GM18519 (cell line): ENCODE results near the gene RND3.
A peak's percentile ranks its signal among the peaks of the same experiment; 100 is the strongest.

Experiments used
- ATAC-seq: cut with Tn5 transposase; IDR thresholded peaks from one replicate; pipeline ENCODE4 v1.9.1; 2021; ENCODE audit warnings: mild to moderate bottlenecking, moderate library complexity; ENCODE audit not compliant: unreplicated experiment, low FRiP score

The RND3 gene, protein sequence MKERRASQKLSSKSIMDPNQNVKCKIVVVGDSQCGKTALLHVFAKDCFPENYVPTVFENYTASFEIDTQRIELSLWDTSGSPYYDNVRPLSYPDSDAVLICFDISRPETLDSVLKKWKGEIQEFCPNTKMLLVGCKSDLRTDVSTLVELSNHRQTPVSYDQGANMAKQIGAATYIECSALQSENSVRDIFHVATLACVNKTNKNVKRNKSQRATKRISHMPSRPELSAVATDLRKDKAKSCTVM

DNA sequence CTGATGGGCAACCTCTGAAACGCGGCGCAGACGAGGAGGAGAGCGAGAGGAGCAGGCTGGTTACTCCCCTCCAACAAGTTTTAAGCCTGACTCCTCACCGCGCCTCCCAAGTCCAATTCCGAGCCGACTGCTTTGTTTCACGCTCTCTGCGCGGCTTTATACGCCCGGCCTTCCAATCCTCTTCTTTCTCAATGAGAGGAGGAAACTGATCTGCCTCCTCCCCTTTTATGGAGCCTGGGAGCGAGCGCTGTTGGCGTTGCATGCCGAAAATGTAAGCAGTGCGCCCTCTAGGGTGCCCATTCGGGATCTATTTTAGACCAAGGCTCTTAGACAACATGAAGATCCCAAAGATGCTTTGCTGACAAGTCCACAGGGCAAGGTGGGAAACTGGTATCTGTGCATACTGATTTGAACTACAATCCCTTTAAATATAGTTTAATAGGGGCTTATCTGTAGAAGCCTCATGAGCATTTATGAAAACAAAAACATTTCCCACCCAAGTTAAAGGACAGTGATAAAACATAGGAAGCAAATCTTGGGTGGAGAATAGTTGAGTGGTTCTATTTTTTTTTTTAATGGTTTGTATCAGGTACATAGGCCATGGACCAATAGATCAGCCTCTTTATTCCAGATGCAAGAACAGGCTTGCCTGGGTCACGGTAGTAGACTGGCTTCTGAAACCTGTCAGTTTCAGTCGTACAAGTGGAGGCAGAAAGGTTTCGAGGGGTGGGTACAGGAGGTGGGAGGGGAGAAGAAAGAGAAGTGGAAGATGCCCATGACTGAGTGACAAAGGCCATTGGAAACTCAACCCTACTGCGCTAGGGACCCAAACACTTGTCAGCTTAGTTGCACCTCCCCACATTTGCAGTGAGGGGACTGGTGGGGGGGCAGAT lies at the start of gene RND3:
Gene RND3, minus strand, starts transcription at position 131 of the 893 bp plus-strand sequence. CDS start 250 bp downstream, outside the sequence.
- ATAC-seq: peak; percentile 53

- ATAC-seq: no peak
These were observed 47.7 kb upstream of the RND3 start for GRCh38 chr2:150535176-150535575.

GRCh38 chr2:150532879-150533278 lies 45.4 kb upstream of the RND3 start:
- no peak for ATAC-seq

DNA sequence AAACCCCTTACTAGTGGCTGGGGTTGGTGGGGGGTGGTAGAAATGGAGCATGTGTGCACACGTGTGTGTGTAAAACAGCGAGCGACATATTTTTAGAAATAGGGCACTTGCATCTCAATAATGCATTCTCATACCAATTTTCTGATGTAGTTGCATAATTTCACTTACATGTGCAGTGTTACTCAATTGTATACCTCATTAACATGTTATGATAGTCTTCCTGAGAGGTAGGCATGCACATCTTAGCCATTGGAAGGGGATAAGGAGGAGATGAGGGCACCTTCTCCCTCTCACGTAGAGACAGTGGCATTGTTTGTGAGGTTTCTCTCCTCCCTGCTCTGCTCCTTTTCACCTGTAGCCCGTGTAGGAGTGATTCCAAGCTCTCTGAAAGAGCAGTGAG lies 44.6 kb upstream of the RND3 start:
- no peak for ATAC-seq

DNA sequence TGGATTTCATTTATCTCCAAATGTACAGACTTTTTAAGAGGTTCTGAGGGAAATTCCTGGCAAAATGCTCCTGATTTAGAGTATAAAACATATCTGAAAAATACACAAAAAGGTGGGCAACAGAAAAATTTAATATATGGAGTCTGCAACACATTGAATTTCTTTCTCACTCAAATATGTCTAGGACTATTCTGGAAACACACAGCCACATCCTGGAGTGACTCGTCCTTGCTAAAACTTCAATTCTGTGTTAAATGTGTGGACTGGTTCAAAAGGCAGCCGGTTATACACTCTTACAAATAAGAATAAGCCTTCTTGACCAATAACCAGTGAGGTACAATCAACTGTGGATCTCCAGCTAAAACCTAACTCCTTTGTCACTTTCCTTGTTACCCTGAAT lies 44.1 kb upstream of the RND3 start:
- no peak for ATAC-seq

DNA sequence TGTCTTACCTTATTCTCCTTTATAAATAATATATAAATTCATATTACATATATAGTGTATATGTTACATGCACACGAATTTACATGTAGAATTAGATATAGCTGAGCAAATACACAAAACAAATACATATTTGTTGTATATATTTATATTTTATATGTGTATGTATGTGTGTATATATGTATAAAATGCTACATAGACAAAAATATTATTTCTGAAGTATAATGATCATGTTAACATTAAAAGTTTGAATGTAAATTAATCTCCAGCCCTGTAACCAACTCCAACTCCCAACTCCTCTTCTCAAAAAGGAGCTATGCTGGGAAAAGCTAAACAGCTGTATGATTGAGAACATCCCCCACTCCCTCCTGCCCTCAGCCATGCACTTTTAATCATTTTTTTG lies 42.7 kb upstream of the RND3 start:
- no peak for ATAC-seq

DNA sequence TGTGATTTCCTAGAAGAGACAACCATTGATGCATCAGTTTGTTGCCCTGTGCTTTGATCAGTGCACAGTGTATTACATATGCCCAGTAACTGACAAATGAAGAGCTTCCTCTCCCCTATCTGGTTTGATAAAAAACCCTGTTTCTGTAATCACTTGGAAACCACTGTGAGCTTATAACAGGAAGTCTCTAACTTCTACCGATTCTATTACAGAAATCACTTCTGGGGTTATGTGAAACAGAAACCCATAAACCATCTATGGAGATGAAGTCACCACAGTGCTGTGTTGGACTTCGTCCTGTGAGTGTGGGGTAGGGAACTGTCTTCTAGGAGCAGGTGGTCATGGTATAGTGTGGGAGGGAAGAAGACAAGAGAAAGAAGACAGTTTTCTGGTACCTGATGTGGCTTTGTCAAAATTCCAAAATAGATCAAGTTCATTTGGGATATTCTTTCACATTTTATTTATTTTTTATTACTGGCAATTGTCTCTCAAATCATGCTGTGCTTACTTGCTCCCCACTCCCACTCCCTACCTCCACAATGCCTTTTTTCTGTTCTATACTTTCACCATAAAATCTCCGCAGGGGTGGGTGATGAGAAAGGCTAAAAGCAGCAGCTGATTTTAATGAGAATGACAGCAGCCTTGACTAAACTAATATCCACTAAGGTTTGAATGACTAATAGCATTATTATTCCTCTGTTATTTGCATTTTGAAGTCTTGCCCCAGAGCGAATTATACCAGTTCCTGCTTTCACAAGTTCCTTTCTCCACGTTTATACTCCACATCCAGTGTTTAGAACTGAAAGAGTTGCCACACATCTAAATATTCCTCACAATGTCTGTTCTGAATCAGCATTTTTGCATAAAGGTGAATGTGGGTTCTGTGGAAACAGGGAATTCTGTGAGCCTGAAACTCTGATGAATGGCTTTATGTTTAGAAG lies 41.7 kb upstream of the RND3 start:
- peak; percentile 89 for ATAC-seq

GRCh38 chr2:150526827-150527226 lies 39.4 kb upstream of the RND3 start:
- ATAC-seq: no peak

GRCh38 chr2:150526006-150526405 lies 38.5 kb upstream of the RND3 start:
- ATAC-seq: no peak

DNA sequence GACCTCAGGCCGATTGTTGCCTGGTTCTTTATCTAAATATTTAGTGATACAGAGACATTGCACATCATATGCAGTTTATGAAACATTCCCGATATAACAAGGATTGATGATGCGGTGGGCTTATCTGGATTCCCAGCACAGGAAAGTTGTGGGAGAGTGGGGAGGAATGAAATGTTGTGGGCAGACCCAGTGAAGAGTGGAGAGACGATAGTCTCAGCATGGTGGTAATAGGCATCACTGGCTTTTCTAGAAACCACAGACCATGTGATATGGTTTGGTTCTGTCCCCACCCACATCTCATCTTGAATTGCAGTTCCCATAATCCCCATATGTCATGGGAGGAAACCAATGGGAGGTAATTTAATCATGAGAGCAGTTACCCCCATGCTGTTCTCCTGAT lies 34.8 kb upstream of the RND3 start:
- ATAC-seq: no peak

DNA sequence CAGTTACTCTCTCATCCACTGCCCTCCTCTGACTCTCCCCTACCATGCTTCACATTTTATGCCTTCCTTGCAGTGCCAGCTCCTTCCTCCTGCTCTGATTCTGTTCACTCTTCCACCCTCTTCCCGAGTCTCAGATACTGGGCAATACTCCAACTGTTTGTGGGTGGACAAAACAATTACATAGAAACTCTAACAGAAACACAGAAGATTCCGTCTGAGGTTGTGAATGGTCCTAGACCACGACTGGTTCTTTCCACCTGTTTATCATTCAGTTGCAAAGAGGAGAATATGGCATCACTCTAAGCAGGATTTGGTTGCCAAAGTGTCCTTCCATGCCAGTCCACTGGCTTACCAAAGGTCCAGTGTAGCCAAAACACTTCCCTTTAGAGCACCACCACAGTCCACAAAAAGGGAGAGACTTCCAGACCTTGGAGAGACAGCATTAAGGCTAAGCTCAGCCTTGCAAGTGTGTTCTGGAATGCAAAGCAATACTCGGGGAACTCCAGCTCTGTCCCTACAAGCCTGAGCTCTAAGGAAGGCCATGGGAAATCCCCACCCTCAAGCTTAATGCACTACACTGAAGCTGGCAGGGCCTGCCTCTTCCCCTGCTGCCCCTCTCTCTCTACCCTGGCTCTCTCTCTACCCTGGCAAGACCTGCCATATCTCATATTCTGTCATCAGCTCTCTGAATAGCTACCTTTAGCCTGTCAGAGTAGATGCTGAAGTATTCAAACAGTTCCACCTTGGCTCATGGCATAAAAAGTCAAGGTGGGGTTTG lies 33.6 kb upstream of the RND3 start:
- no peak for ATAC-seq

DNA sequence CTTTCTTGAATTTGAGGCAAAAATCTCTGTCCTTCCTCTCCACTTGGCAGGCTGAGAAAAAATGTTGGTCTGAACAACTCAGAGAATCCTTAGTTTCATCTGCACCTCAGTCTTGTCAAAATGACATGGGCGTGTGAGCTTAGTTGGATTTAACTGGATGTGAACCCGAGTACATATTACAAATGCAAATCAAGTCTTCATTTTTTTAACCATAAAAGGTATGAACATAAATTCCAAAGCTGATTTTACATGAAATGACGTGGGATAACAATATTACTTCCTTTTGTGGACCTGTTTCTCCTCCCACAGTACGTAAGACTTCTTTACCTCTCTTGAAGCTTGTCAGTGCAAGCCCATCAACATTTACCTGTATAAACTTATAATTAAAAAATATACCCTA lies 32.6 kb upstream of the RND3 start:
- no peak for ATAC-seq

GRCh38 chr2:150517951-150518680 lies 30.6 kb upstream of the RND3 start:
- no peak for ATAC-seq

- ATAC-seq: no peak
These were observed 26.2 kb upstream of the RND3 start for GRCh38 chr2:150513647-150514046.

DNA sequence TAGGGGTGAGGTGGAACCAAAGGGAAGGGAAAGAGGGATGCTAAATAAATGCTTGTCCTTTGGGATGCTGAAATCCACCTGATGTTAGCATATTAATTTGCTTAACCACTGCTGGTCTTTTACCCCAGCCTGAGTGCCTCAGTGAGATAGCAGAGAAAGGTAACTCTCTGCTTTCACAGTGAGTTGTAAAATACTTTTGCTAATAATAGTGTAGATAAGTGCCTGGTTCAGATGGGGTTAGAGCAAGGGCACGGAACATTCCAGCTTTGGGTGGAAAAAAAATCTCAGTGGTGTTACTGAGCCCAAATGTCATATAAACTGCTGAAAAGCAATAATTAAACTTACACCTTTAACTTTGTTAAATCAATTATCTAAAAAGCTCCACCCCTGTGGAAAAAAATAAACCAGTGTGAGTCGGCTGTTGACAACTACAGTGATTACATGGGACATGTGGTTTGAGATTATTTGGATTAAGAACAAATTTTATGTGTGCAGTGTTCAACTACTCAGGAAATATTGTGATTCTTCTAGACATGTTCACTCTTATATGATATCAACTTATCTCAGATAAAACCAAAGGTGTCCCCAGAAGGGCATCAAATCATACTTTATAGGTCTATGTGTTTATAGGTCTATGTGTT lies 21.1 kb upstream of the RND3 start:
- no peak for ATAC-seq

GRCh38 chr2:150507071-150507470 lies 19.6 kb upstream of the RND3 start:
- no peak for ATAC-seq

DNA sequence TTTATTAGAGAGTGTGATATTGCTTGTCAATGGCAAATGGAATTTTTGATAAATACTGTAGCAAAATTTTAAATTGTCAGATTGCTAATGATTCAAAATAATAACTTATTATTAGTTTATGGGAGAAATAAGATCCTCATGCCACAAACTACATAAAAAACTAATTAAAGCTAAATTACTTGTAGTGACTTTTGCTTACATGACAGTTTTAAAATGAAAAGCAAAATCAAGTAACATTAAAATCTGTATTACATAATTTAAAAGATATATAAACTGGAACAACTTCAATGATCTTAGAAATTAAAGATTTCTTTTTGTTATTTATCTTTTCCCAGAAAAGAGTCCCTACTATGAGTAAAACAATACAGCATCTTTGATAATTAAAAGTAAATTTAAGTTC lies 17.7 kb upstream of the RND3 start:
- ATAC-seq: no peak

GRCh38 chr2:150495993-150496627 lies 8.6 kb upstream of the RND3 start:
- ATAC-seq: no peak
